PC-3 (cell line): ENCODE data around the gene NABP1. TPM values are rescaled to one million over a fixed set of nuclear protein-coding genes. Genes with fewer than 3 reads are reported as not detected.
"Not testable (repeated sequence)": the region's sequence is repeated elsewhere in the genome, so short reads cannot be mapped to it uniquely, and the experiment has no call there.

ENCODE experiments used
- ATAC-seq: fragments of 200-7000 bp; cut with Tn5 transposase; 2 replicates; pipeline ENCODE4 v1.9.1; 2020; ENCODE audit warnings: mild to moderate bottlenecking, moderate library complexity
- BruUV-seq: library from RNA; stranded (reverse); fragments of 400-500 nt; replicated peaks from 2 replicates; lab custom pipeline; 2021; lab: Mats Ljungman, UMichigan
- CTCF ChIA-PET: fragments of 300-600 bp; sonication (Branson Sonifier 250); formaldehyde crosslinking; loops from one replicate; lab custom pipeline; 2022; ENCODE audit warnings: antibody characterized with exemption; lab: Charles Lee
- POLR2A ChIA-PET: fragments of 300-600 bp; sonication (Branson Sonifier 250); formaldehyde crosslinking; loops from one replicate; lab custom pipeline; 2022; ENCODE audit warnings: antibody characterized with exemption; ENCODE audit not compliant: unreplicated experiment; lab: Charles Lee
- DNase-seq: peaks from one replicate; pipeline ENCODE4 v3.0.0-alpha.2; 2015
- H2AFZ ChIP-seq: fragments of 300-600 bp; sonication (generic); 2 replicates; pipeline ENCODE4 v1.6.0; 2016; ENCODE audit warnings: antibody characterized with exemption, low read length
- H3F3A ChIP-seq: fragments of 300-600 bp; sonication (generic); one replicate; pipeline ENCODE4 v1.6.0; 2017; ENCODE audit warnings: antibody characterized with exemption, low read length, control low read depth, mild to moderate bottlenecking; ENCODE audit not compliant: unreplicated experiment
- H3K27ac ChIP-seq: fragments of 300-600 bp; sonication (generic); 2 replicates; pipeline ENCODE4 v1.5.1; 2016; ENCODE audit warnings: mild to moderate bottlenecking, low read length
- H3K27me3 ChIP-seq: fragments of 300-600 bp; sonication (generic); 2 replicates; pipeline ENCODE4 v1.6.1; 2016; ENCODE audit warnings: low read length, mixed read lengths
- H3K36me3 ChIP-seq: fragments of 300-600 bp; sonication (generic); 2 replicates; pipeline ENCODE4 v1.6.1; 2016; ENCODE audit warnings: low read depth, mixed run types, low read length, mixed read lengths
- H3K4me1 ChIP-seq: fragments of 300-600 bp; sonication (generic); 2 replicates; pipeline ENCODE4 v1.5.1; 2016; ENCODE audit warnings: low read length; ENCODE audit not compliant: insufficient read depth
- H3K4me2 ChIP-seq: fragments of 300-600 bp; sonication (generic); 2 replicates; pipeline ENCODE4 v1.6.0; 2016; ENCODE audit warnings: low read length
- H3K4me3 ChIP-seq: fragments of 300-600 bp; sonication (generic); 2 replicates; pipeline ENCODE4 v1.5.1; 2016; ENCODE audit warnings: mild to moderate bottlenecking, low read length, mixed read lengths
- H3K79me2 ChIP-seq: fragments of 300-600 bp; sonication (generic); 2 replicates; pipeline ENCODE4 v1.6.1; 2017; ENCODE audit warnings: low read length, mixed read lengths
- H3K9ac ChIP-seq: fragments of 300-600 bp; sonication (generic); 2 replicates; pipeline ENCODE4 v1.6.0; 2016; ENCODE audit warnings: mild to moderate bottlenecking, low read length
- H3K9me2 ChIP-seq: fragments of 300-600 bp; sonication (generic); replicated peaks from 2 replicates; pipeline ENCODE4 v1.6.1; 2016; ENCODE audit warnings: mixed run types, low read length, mixed read lengths
- H3K9me3 ChIP-seq: fragments of 300-600 bp; sonication (generic); 2 replicates; pipeline ENCODE4 v1.6.1; 2016; ENCODE audit warnings: low read length, mixed read lengths
- H4K20me1 ChIP-seq: fragments of 300-600 bp; sonication (generic); 2 replicates; pipeline ENCODE4 v1.6.1; 2016; ENCODE audit warnings: low read length, mixed read lengths
- CTCF ChIP-seq: fragments of 300-600 bp; sonication (generic); conservative IDR thresholded peaks from 2 replicates; pipeline ENCODE4 v1.5.1; 2017; ENCODE audit warnings: antibody characterized with exemption, low read depth, mild to moderate bottlenecking, low read length
- EZH2 ChIP-seq: fragments of 300-600 bp; sonication (generic); IDR thresholded peaks from one replicate; pipeline ENCODE4 v1.6.1; 2017; ENCODE audit warnings: antibody characterized with exemption, mild to moderate bottlenecking, low read length; ENCODE audit not compliant: unreplicated experiment
- EZH2phosphoT487 ChIP-seq: fragments of 300-600 bp; sonication (generic); IDR thresholded peaks from 2 replicates; pipeline ENCODE4 v1.6.1; 2018; ENCODE audit warnings: mild to moderate bottlenecking, antibody characterized with exemption, low read length, borderline replicate concordance
- intact Hi-C: fragments of 100-400 bp; cut with micrococcal nuclease; formaldehyde crosslinking; loops from 2 replicates; pipeline ENCODE4 v1.9.0; 2023
- total RNA-seq: library from RNA; depleted of rRNA; stranded (reverse); fragments of >200 nt; gene quantifications from 2 replicates; pipeline ENCODE4 v1.2.3, GENCODE V29; 2014

The NABP1 gene
- total RNA-seq, 1 experiment from 2014 or later = 56.8 TPM

- ChIA-PET POLR2A (no interaction called here), CTCF (no interaction called here)
- no peak overlapping the region for H2AFZ ChIP-seq
- no peaks in the 10 kb centered on the region for H3K9me2 ChIP-seq
- no peaks in the 10 kb centered on the region for H3K79me2 ChIP-seq
- no peaks in the 10 kb centered on the region for H4K20me1 ChIP-seq
- H3K9ac ChIP-seq = no peak overlapping the region
- H3K27me3 ChIP-seq = no peaks in the 10 kb centered on the region
- H3F3A ChIP-seq = peaks cover 37% of the 10 kb centered on the region
- H3K36me3 ChIP-seq = no peaks in the 10 kb centered on the region
- peaks cover 48% of the 10 kb centered on the region for H3K4me1 ChIP-seq
- no peak overlapping the region for H3K27ac ChIP-seq
- no peak overlapping the region for H3K4me2 ChIP-seq
- TF ChIP-seq EZH2phosphoT487 (no peak), EZH2 (no peak), CTCF (no peak)
- no TSS peak for BruUV-seq
- no peak for DNase-seq
- no peaks in the 10 kb centered on the region for H3K9me3 ChIP-seq
- intact Hi-C loops = no loop called here
- no peak for ATAC-seq
- H3K4me3 ChIP-seq = no peak overlapping the region
Measured at GRCh38 chr2:191641609-191642008, 36.3 kb upstream of the NABP1 start.

- Histone ChIP-seq H3K4me3 (no peak overlapping the region), H4K20me1 (no peaks in the 10 kb centered on the region), H3K27me3 (no peaks in the 10 kb centered on the region), H3F3A (peaks cover 40% of the 10 kb centered on the region), H3K79me2 (no peaks in the 10 kb centered on the region), H3K9ac (no peak overlapping the region), H2AFZ (no peak overlapping the region), H3K9me3 (no peaks in the 10 kb centered on the region), H3K27ac (no peak overlapping the region), H3K4me1 (peaks cover 48% of the 10 kb centered on the region), H3K4me2 (no peak overlapping the region), H3K9me2 (no peaks in the 10 kb centered on the region), H3K36me3 (no peaks in the 10 kb centered on the region)
- intact Hi-C loops = no loop called here
- ATAC-seq = no peak
- no peak for DNase-seq
- CTCF ChIA-PET = no interaction called here
- TF ChIP-seq CTCF (no peak), EZH2 (no peak), EZH2phosphoT487 (no peak)
- no TSS peak for BruUV-seq
- POLR2A ChIA-PET = interaction anchor here (0.6 kb wide), 1 partner anchor 75 kb away, joined by 3 read pairs; no protein-coding TSS in a partner anchor
Measured at GRCh38 chr2:191642541-191642940, 35.4 kb upstream of the NABP1 start.

GRCh38 chr2:191643429-191643828 is 34.5 kb upstream of the NABP1 start:
- DNase-seq (no peak), ATAC-seq (no peak)
- BruUV-seq = no TSS peak
- no peak overlapping the region for H3K4me2 ChIP-seq
- H3K27me3 ChIP-seq = no peaks in the 10 kb centered on the region
- TF ChIP-seq CTCF (no peak), EZH2 (no peak), EZH2phosphoT487 (no peak)
- no peak overlapping the region for H3K27ac ChIP-seq
- no peaks in the 10 kb centered on the region for H3K79me2 ChIP-seq
- no peaks in the 10 kb centered on the region for H4K20me1 ChIP-seq
- ChIA-PET CTCF (no interaction called here), POLR2A (no interaction called here)
- H3K9ac ChIP-seq = no peak overlapping the region
- no peak overlapping the region for H2AFZ ChIP-seq
- no peak overlapping the region for H3K4me3 ChIP-seq
- H3K9me3 ChIP-seq = no peaks in the 10 kb centered on the region
- peaks cover 37% of the 10 kb centered on the region for H3F3A ChIP-seq
- intact Hi-C loops = no loop called here
- no peaks in the 10 kb centered on the region for H3K9me2 ChIP-seq
- H3K36me3 ChIP-seq = no peaks in the 10 kb centered on the region
- H3K4me1 ChIP-seq = peaks cover 49% of the 10 kb centered on the region

GRCh38 chr2:191644613-191645012 is 33.3 kb upstream of the NABP1 start:
- H3K9ac ChIP-seq = not testable (repeated sequence)

More at GRCh38 chr2:191644613-191645012, 33.3 kb upstream of the NABP1 start:
- H3K27me3 ChIP-seq, H2AFZ ChIP-seq, H3K9me2 ChIP-seq, ATAC-seq, H3K36me3 ChIP-seq, CTCF ChIA-PET, H3K4me2 ChIP-seq, H3K4me3 ChIP-seq, H3K79me2 ChIP-seq, DNase-seq, POLR2A ChIA-PET, BruUV-seq, H4K20me1 ChIP-seq, H3K9me3 ChIP-seq, intact Hi-C loops: not testable (repeated sequence)
- H3K4me1 ChIP-seq = peaks cover 39% of the 10 kb centered on the region
- peak overlapping the region; percentile 97; the same call in 1 of the 2 replicates for H3K27ac ChIP-seq
- H3F3A ChIP-seq = peaks cover 27% of the 10 kb centered on the region
